Diencephalon (tissue), 1 donor: Measurements from ENCODE around the gene CD177. TPM values are rescaled to one million over a fixed set of nuclear protein-coding genes. Genes with fewer than 3 reads are reported as not detected.

ENCODE experiments used
- total RNA-seq: library from RNA; depleted of rRNA; stranded (reverse); fragments of >200 nt; gene quantifications from one replicate; pipeline ENCODE4 v1.2.3, GENCODE V29; 2014

CD177 gene, protein sequence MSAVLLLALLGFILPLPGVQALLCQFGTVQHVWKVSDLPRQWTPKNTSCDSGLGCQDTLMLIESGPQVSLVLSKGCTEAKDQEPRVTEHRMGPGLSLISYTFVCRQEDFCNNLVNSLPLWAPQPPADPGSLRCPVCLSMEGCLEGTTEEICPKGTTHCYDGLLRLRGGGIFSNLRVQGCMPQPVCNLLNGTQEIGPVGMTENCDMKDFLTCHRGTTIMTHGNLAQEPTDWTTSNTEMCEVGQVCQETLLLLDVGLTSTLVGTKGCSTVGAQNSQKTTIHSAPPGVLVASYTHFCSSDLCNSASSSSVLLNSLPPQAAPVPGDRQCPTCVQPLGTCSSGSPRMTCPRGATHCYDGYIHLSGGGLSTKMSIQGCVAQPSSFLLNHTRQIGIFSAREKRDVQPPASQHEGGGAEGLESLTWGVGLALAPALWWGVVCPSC
- total RNA-seq: 1.8 TPM

GRCh38 chr19:43353606-43354304 is at the start of gene CD177:
TSS of gene CD177 (plus strand) at chr19:43353686. CDS start at chr19:43353715, 29 bp downstream.

Other genes starting within 250 kb of the CD177 start
- not detected for gene PSG5, start 167.2 kb upstream of the CD177 start, total RNA-seq
- gene PSG4, start 148.0 kb upstream of the CD177 start, total RNA-seq: not detected
- gene PSG9, start 84.2 kb upstream of the CD177 start, total RNA-seq: not detected
- not detected for gene TEX101, start 61.2 kb downstream of the CD177 start, total RNA-seq
- gene LYPD3, start 111.9 kb downstream of the CD177 start, total RNA-seq: 0.46 TPM
- 3.7 TPM for gene PHLDB3, start 151.1 kb downstream of the CD177 start, total RNA-seq
- 18.2 TPM for gene ETHE1, start 173.5 kb downstream of the CD177 start, total RNA-seq
- 1.8 TPM for gene ZNF575, start 179.5 kb downstream of the CD177 start, total RNA-seq
- 16.4 TPM for gene XRCC1, start 221.8 kb downstream of the CD177 start, total RNA-seq
- 8.1 TPM for gene PINLYP, start 222.1 kb downstream of the CD177 start, total RNA-seq
- gene IRGQ, start 242.4 kb downstream of the CD177 start, total RNA-seq: 134 TPM
- 11.1 TPM for gene ZNF576, start 242.9 kb downstream of the CD177 start, total RNA-seq